WTC11 (cell line): ENCODE measurements around the gene DERA. TPM values are rescaled to one million over a fixed set of nuclear protein-coding genes. Genes with fewer than 3 reads are reported as not detected.
A peak's percentile ranks its signal among the peaks of the same experiment; 100 is the strongest.

Experiments used
- ATAC-seq: fragments of 200-7000 bp; cut with Tn5 transposase; 2 replicates; pipeline ENCODE4 v1.10.0; 2021; ENCODE audit warnings: mild to moderate bottlenecking, moderate library complexity
- CTCF ChIA-PET: fragments of 300-600 bp; sonication (Branson Sonifier 250); formaldehyde crosslinking; loops from one replicate; lab custom pipeline; 2021; ENCODE audit warnings: antibody characterized with exemption; lab: Charles Lee
- POLR2A ChIA-PET: fragments of 350-600 bp; sonication (Branson Sonifier 250); formaldehyde crosslinking; loops from one replicate; lab custom pipeline; 2021; ENCODE audit warnings: antibody characterized with exemption; lab: Charles Lee
- DNase-seq: peaks from one replicate; pipeline ENCODE4 v3.0.0; 2021; ENCODE audit warnings: low spot score
- H3K27ac Mint-ChIP-seq: 2 replicates; pipeline ENCODE4 v1.8.0; 2021; ENCODE audit warnings: mixed read lengths
- H3K27me3 Mint-ChIP-seq: 2 replicates; pipeline ENCODE4 v1.8.0; 2021; ENCODE audit warnings: low read depth, mild to moderate bottlenecking, moderate library complexity, mixed read lengths
- H3K36me3 Mint-ChIP-seq: 2 replicates; pipeline ENCODE4 v1.8.0; 2021; ENCODE audit warnings: mixed read lengths
- H3K4me1 Mint-ChIP-seq: 2 replicates; pipeline ENCODE4 v1.8.0; 2022; ENCODE audit warnings: mixed read lengths
- H3K4me3 Mint-ChIP-seq: 2 replicates; pipeline ENCODE4 v1.8.0; 2021; ENCODE audit warnings: mild to moderate bottlenecking, moderate library complexity, mixed read lengths
- H3K9me3 Mint-ChIP-seq: 2 replicates; pipeline ENCODE4 v1.8.0; 2021; ENCODE audit warnings: mixed read lengths
- CBFB ChIP-seq: sonication (generic); formaldehyde crosslinking; IDR thresholded peaks from 2 replicates; pipeline ENCODE4 v1.8.1; 2022; ENCODE audit warnings: mild to moderate bottlenecking, low read depth, missing genetic modification reagents
- CREB1 ChIP-seq: sonication (generic); formaldehyde crosslinking; IDR thresholded peaks from 2 replicates; pipeline ENCODE4 v1.8.0; 2023; ENCODE audit warnings: mild to moderate bottlenecking, missing genetic modification reagents
- CREM ChIP-seq: sonication (generic); formaldehyde crosslinking; IDR thresholded peaks from 2 replicates; pipeline ENCODE4 v1.8.1; 2022; ENCODE audit warnings: mild to moderate bottlenecking, missing genetic modification reagents, moderate library complexity
- ESRRA ChIP-seq: sonication (generic); formaldehyde crosslinking; IDR thresholded peaks from 2 replicates; pipeline ENCODE4 v1.8.1; 2022; ENCODE audit warnings: mild to moderate bottlenecking, missing genetic modification reagents, borderline replicate concordance
- FOXK1 ChIP-seq: sonication (generic); formaldehyde crosslinking; IDR thresholded peaks from 2 replicates; pipeline ENCODE4 v1.8.0; 2022; ENCODE audit warnings: mild to moderate bottlenecking, moderate library complexity, missing genetic modification reagents
- FOXP1 ChIP-seq: sonication (generic); formaldehyde crosslinking; IDR thresholded peaks from 2 replicates; pipeline ENCODE4 v1.8.0; 2022; ENCODE audit warnings: missing genetic modification reagents, mild to moderate bottlenecking, moderate library complexity, borderline replicate concordance
- FOXP4 ChIP-seq: sonication (generic); formaldehyde crosslinking; IDR thresholded peaks from 2 replicates; pipeline ENCODE4 v1.8.0; 2022; ENCODE audit warnings: mild to moderate bottlenecking, missing genetic modification reagents
- PRDM15 ChIP-seq: sonication (generic); formaldehyde crosslinking; IDR thresholded peaks from 2 replicates; pipeline ENCODE4 v1.8.0; 2022; ENCODE audit warnings: missing genetic modification reagents
- SMAD4 ChIP-seq: sonication (generic); formaldehyde crosslinking; IDR thresholded peaks from 2 replicates; pipeline ENCODE4 v1.8.0; 2022; ENCODE audit warnings: mild to moderate bottlenecking, missing genetic modification reagents
- TEAD4 ChIP-seq: sonication (generic); formaldehyde crosslinking; IDR thresholded peaks from 2 replicates; pipeline ENCODE4 v1.8.0; 2022; ENCODE audit warnings: mild to moderate bottlenecking, missing genetic modification reagents
- TP53 ChIP-seq: sonication (generic); formaldehyde crosslinking; IDR thresholded peaks from 2 replicates; pipeline ENCODE4 v1.8.1; 2023; ENCODE audit warnings: mild to moderate bottlenecking, missing genetic modification reagents
- ZBTB21 ChIP-seq: sonication (generic); formaldehyde crosslinking; IDR thresholded peaks from 2 replicates; pipeline ENCODE4 v1.8.1; 2023; ENCODE audit warnings: mild to moderate bottlenecking, missing genetic modification reagents, borderline replicate concordance
- ZNF263 ChIP-seq: sonication (generic); formaldehyde crosslinking; IDR thresholded peaks from 2 replicates; pipeline ENCODE4 v1.8.1; 2022; ENCODE audit warnings: low read depth, mild to moderate bottlenecking, moderate library complexity, missing genetic modification reagents
- ZNF317 ChIP-seq: sonication (generic); formaldehyde crosslinking; IDR thresholded peaks from 2 replicates; pipeline ENCODE4 v1.8.1; 2023; ENCODE audit warnings: low read depth, mild to moderate bottlenecking, moderate library complexity, missing genetic modification reagents, borderline replicate concordance
- total RNA-seq: library from RNA; stranded (reverse); gene quantifications from 3 replicates; pipeline ENCODE4 v1.2.3, GENCODE V29; 2021
- TF ChIP-seq, protein P1 (sequence below): fragments of 250-450 bp; sonication (Bioruptor Pico); IDR thresholded peaks from 2 replicates; pipeline ENCODE4 v1.9.0; 2021; ENCODE audit warnings: mild to moderate bottlenecking
- TF ChIP-seq, protein P2 (sequence below): sonication (generic); formaldehyde crosslinking; IDR thresholded peaks from 2 replicates; pipeline ENCODE4 v1.8.0; 2023; ENCODE audit warnings: missing genetic modification reagents
- TF ChIP-seq, protein P3 (sequence below): fragments of 250-450 bp; sonication (Bioruptor Pico); IDR thresholded peaks from 2 replicates; pipeline ENCODE4 v1.8.0; 2021; ENCODE audit warnings: mild to moderate bottlenecking

Gene DERA
- total RNA-seq, 1 experiment from 2014 or later, result 22.4 TPM

DNA sequence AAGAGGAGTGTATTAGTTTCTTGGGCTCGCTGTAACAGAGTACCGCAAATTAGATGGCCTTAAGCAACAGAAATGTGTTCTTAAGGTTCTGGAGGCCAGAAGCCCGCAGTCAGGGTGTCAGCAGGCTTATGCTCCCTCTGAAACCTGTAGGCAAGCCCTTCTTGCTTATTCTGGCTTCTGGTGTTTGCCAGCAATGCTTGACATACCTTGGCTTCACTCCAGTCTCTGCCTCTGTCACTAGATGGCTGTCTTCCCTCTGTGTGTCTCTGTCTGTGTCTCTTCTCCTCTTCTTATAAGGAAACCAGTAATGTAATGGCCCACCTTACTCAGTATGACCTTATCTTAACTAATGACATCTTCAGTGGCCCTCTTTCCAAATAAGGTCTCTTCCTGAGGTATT, 85.1 kb downstream of the DERA start:
- DNase-seq, result no peak
- CTCF ChIA-PET, result no interaction called here
- Mint-ChIP-seq H3K27me3 (no peaks in the 10 kb centered on the region), H3K4me1 (peaks cover 3% of the 10 kb centered on the region; the same call in 1 of the 2 replicates), H3K36me3 (no peaks in the 10 kb centered on the region), H3K4me3 (no peak overlapping the region), H3K9me3 (no peaks in the 10 kb centered on the region), H3K27ac (no peak overlapping the region)
- POLR2A ChIA-PET, result no interaction called here
- TF ChIP-seq ESRRA (CRISPR knock-in tag) (no peak), CREM (CRISPR knock-in tag) (no peak)
- TF ChIP-seq, protein P1, sequence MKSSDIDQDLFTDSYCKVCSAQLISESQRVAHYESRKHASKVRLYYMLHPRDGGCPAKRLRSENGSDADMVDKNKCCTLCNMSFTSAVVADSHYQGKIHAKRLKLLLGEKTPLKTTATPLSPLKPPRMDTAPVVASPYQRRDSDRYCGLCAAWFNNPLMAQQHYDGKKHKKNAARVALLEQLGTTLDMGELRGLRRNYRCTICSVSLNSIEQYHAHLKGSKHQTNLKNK (CRISPR knock-in tag), result no peak
- peak; percentile 94 for ATAC-seq

DNA sequence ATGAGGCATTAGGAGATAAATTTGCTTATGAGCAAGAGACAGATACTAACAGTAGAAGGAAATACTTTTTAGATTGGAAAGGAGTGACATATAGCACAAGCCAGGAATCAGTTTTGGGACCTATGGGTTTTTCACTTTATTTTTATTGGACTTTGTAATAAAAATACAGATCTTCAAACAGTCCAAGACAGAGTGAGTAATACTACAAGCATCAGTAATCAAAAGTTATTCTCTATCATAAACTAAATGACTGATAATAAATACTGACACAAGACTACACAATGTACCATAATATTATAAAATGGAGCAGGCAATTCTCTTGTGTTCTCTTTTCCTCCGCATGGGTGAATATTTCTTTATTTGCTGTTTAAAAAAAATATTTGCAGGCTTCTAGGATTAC, 85.8 kb downstream of the DERA start:
- POLR2A ChIA-PET, result no interaction called here
- Mint-ChIP-seq H3K4me1 (peaks cover 3% of the 10 kb centered on the region; the same call in 1 of the 2 replicates), H3K4me3 (no peak overlapping the region), H3K27ac (no peak overlapping the region), H3K27me3 (no peaks in the 10 kb centered on the region), H3K36me3 (no peaks in the 10 kb centered on the region), H3K9me3 (no peaks in the 10 kb centered on the region)
- ATAC-seq (no peak), DNase-seq (no peak)
- CTCF ChIA-PET, result no interaction called here
- no peak for TF ChIP-seq FOXP4 (CRISPR knock-in tag)
- no peak for TF ChIP-seq CBFB (CRISPR knock-in tag)
- TF ChIP-seq, protein P2, sequence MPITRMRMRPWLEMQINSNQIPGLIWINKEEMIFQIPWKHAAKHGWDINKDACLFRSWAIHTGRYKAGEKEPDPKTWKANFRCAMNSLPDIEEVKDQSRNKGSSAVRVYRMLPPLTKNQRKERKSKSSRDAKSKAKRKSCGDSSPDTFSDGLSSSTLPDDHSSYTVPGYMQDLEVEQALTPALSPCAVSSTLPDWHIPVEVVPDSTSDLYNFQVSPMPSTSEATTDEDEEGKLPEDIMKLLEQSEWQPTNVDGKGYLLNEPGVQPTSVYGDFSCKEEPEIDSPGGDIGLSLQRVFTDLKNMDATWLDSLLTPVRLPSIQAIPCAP (CRISPR knock-in tag), result no peak
- TF ChIP-seq, protein P3, sequence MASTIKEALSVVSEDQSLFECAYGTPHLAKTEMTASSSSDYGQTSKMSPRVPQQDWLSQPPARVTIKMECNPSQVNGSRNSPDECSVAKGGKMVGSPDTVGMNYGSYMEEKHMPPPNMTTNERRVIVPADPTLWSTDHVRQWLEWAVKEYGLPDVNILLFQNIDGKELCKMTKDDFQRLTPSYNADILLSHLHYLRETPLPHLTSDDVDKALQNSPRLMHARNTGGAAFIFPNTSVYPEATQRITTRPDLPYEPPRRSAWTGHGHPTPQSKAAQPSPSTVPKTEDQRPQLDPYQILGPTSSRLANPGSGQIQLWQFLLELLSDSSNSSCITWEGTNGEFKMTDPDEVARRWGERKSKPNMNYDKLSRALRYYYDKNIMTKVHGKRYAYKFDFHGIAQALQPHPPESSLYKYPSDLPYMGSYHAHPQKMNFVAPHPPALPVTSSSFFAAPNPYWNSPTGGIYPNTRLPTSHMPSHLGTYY (CRISPR knock-in tag), result no peak
- TF ChIP-seq FOXP1 (CRISPR knock-in tag), result no peak
- no peak for TF ChIP-seq TP53
- TF ChIP-seq CREB1, result no peak
- TF ChIP-seq FOXK1 (CRISPR knock-in tag), result no peak
- TF ChIP-seq SMAD4 (CRISPR knock-in tag), result no peak
- TF ChIP-seq ZNF317 (CRISPR knock-in tag), result no peak
- TF ChIP-seq ZBTB21 (CRISPR knock-in tag), result no peak
- TF ChIP-seq TEAD4, result no peak
- no peak for TF ChIP-seq ZNF263 (CRISPR knock-in tag)

DNA sequence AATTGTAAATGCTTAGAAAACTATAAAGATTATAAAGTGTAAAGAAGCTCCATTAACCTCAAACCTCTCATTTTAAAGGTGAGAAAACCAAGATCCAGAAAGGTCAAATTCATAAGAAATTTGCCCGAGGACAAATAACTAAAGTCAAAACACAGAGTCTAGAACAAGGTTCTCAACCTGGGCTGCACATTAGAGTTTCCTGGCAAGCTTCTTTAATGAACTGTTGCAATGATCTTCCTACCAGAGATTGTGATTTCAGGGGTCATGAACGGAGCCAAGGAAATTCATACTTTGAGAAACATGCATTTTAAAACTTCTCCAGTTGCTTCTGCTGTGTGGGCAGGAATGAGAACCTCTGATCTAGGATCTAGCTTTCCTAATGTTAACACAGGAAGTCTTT, 86.8 kb downstream of the DERA start:
- ChIA-PET CTCF (no interaction called here), POLR2A (no interaction called here)
- H3K36me3 Mint-ChIP-seq, result no peaks in the 10 kb centered on the region
- H3K27ac Mint-ChIP-seq, result no peak overlapping the region
- no peak for DNase-seq
- no peaks in the 10 kb centered on the region for H3K9me3 Mint-ChIP-seq
- H3K27me3 Mint-ChIP-seq, result no peaks in the 10 kb centered on the region
- TF ChIP-seq PRDM15, result no peak
- TF ChIP-seq, all 79 proteins: peak for 0
- no peak overlapping the region for H3K4me3 Mint-ChIP-seq
- peaks cover 3% of the 10 kb centered on the region; the same call in 1 of the 2 replicates for H3K4me1 Mint-ChIP-seq
- no peak for ATAC-seq
